ENCODE results near the gene KIAA0825. TPM values are rescaled to one million over a fixed set of nuclear protein-coding genes. Genes with fewer than 3 reads are reported as not detected.

Gene KIAA0825
- total RNA-seq, 1 experiment from 2014 or later, result 1.6 TPM

- BruUV-seq (replicated peaks), result no TSS peak
- Histone ChIP-seq H3K27ac (ENCODE audit: low read length) (no peak overlapping the region), H3K4me3 (ENCODE audit: low read depth in 2 of 2, low read length in 2 of 2) (no peak overlapping the region), H3K4me1 (ENCODE audit: control insufficient read depth, insufficient read depth, low read length) (no peaks in the 10 kb centered on the region), H3K9me3 (ENCODE audit: control insufficient read depth, insufficient read depth, low read depth, low read length) (peaks cover 16% of the 10 kb centered on the region; the same call in 1 of the 2 replicates), H3K36me3 (ENCODE audit: control insufficient read depth, insufficient read depth, low read length) (no peaks in the 10 kb centered on the region), H3K27me3 (ENCODE audit: control insufficient read depth, insufficient read depth, low read length) (no peaks in the 10 kb centered on the region)
- ATAC-seq (no peak), DNase-seq (ENCODE audit: low read depth, low spot score) (no peak)
- ChIA-PET POLR2A (no interaction called here), CTCF (no interaction called here)
- in situ Hi-C loops (cut with HindIII; ENCODE audit: low pct_unique_long_range_greater_than_20kb, low sequenced_read_pairs), result no loop called here
- TF ChIP-seq TCF7L2 (IDR thresholded peaks at IDR 0.05; ENCODE audit: low read depth, low read length), result no peak
- TF ChIP-seq SIN3A (IDR thresholded peaks at IDR 0.05; ENCODE audit: borderline replicate concordance, insufficient read depth, low read depth, low read length), result no peak
- TF ChIP-seq CTCF (IDR thresholded peaks at IDR 0.05), result no peak
- TF ChIP-seq POLR2AphosphoS5 (IDR thresholded peaks at IDR 0.05; ENCODE audit: low read depth, low read length), result no peak
- TF ChIP-seq, protein P1, sequence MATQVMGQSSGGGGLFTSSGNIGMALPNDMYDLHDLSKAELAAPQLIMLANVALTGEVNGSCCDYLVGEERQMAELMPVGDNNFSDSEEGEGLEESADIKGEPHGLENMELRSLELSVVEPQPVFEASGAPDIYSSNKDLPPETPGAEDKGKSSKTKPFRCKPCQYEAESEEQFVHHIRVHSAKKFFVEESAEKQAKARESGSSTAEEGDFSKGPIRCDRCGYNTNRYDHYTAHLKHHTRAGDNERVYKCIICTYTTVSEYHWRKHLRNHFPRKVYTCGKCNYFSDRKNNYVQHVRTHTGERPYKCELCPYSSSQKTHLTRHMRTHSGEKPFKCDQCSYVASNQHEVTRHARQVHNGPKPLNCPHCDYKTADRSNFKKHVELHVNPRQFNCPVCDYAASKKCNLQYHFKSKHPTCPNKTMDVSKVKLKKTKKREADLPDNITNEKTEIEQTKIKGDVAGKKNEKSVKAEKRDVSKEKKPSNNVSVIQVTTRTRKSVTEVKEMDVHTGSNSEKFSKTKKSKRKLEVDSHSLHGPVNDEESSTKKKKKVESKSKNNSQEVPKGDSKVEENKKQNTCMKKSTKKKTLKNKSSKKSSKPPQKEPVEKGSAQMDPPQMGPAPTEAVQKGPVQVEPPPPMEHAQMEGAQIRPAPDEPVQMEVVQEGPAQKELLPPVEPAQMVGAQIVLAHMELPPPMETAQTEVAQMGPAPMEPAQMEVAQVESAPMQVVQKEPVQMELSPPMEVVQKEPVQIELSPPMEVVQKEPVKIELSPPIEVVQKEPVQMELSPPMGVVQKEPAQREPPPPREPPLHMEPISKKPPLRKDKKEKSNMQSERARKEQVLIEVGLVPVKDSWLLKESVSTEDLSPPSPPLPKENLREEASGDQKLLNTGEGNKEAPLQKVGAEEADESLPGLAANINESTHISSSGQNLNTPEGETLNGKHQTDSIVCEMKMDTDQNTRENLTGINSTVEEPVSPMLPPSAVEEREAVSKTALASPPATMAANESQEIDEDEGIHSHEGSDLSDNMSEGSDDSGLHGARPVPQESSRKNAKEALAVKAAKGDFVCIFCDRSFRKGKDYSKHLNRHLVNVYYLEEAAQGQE (IDR thresholded peaks at IDR 0.05; ENCODE audit: insufficient read depth in 1 of 2, low read depth in 2 of 2, low read length in 1 of 2), result no peak
- intact Hi-C loops (cut with micrococcal nuclease; ENCODE audit: unreplicated experiment), result no loop called here
These were observed 77.4 kb downstream of the KIAA0825 start for GRCh38 chr5:94540856-94541494.

GRCh38 chr5:94538260-94538659, 80.1 kb downstream of the KIAA0825 start:
- ATAC-seq, result no peak
- BruUV-seq (replicated peaks), result no TSS peak

More at GRCh38 chr5:94538260-94538659, 80.1 kb downstream of the KIAA0825 start:
- ChIA-PET POLR2A (no interaction called here), CTCF (interaction anchor here (0.6 kb wide), 1 partner anchor 88 kb away, joined by 3 read pairs; no protein-coding TSS in a partner anchor)
- no peaks in the 10 kb centered on the region for H3K27me3 ChIP-seq (ENCODE audit: control insufficient read depth, insufficient read depth, low read length)
- H3K9me3 ChIP-seq (ENCODE audit: control insufficient read depth, insufficient read depth, low read depth, low read length), result peaks cover 16% of the 10 kb centered on the region; the same call in 1 of the 2 replicates
- no peak for DNase-seq (ENCODE audit: low read depth, low spot score)
- intact Hi-C loops (cut with micrococcal nuclease; ENCODE audit: unreplicated experiment), result no loop called here
- TF ChIP-seq TCF7L2 (IDR thresholded peaks at IDR 0.05; ENCODE audit: low read depth, low read length), result no peak
- TF ChIP-seq CTCF (IDR thresholded peaks at IDR 0.05), result no peak
- TF ChIP-seq, protein P1 (IDR thresholded peaks at IDR 0.05; ENCODE audit: insufficient read depth in 1 of 2, low read depth in 2 of 2, low read length in 1 of 2), result no peak
- no peak for TF ChIP-seq POLR2AphosphoS5 (IDR thresholded peaks at IDR 0.05; ENCODE audit: low read depth, low read length)
- no peak for TF ChIP-seq SIN3A (IDR thresholded peaks at IDR 0.05; ENCODE audit: borderline replicate concordance, insufficient read depth, low read depth, low read length)
- H3K4me1 ChIP-seq (ENCODE audit: control insufficient read depth, insufficient read depth, low read length), result no peaks in the 10 kb centered on the region
- H3K4me3 ChIP-seq (ENCODE audit: low read depth in 2 of 2, low read length in 2 of 2), result no peak overlapping the region
- H3K36me3 ChIP-seq (ENCODE audit: control insufficient read depth, insufficient read depth, low read length), result no peaks in the 10 kb centered on the region
- H3K27ac ChIP-seq (ENCODE audit: low read length), result no peak overlapping the region
- in situ Hi-C loops (cut with HindIII; ENCODE audit: low pct_unique_long_range_greater_than_20kb, low sequenced_read_pairs), result no loop called here

Measured in Panc1 (cell line).